ENCODE measurements around the gene DHCR24.

The DHCR24 gene

DNA sequence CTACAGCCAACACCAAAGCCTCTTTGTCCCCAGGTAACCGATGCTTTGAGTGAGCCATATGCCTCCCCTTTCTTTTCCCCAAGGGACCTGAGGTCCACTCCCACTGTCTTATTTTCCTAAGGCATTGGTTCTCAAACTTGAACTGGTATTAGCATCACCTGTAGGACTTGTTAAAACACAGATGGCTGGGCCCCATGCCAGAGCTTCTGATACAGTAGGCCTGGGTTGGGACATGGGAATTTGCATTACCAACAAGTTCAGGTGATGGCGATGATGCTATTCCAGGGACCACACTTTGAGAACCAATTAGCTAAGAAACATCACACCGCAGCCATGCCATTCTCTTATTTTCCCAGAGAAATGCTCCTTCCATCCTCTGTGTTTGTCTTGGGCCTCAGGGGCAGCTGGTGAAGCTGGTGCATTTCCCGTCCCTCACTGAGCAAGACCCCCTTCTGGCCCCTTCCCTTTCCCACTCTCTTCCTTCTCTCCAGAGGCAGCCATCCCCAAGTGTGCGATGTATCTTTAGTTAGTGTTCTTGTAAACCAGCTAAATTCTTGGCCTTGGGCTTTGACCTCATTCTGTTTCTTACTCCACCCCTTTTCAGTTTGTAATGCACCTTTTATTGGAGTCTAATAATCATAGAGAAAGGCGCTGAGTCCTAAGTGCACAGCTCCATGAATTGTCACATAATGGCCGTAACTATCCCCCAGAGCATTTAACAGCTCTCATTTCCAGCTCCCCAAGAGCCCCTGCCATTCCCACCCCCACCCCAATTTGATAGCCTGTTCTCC is 71.7 kb downstream of the DHCR24 start:
- Histone ChIP-seq H3K23ac (ENCODE audit: low read length) (no peak overlapping the region), H2AFZ (ENCODE audit: insufficient read depth, low read length, poor library complexity) (no peak overlapping the region), H3K14ac (ENCODE audit: low read length) (no peak overlapping the region), H3K4me2 (ENCODE audit: low read length) (no peak overlapping the region), H3K4ac (ENCODE audit: low read depth, low read length) (no peak overlapping the region), H3K18ac (ENCODE audit: low read length) (no peak overlapping the region), H3K4me3 (ENCODE audit: low read depth, low read length) (no peak overlapping the region), H4K12ac (ENCODE audit: low read depth, low read length) (no peak overlapping the region), H2BK5ac (ENCODE audit: low read depth, low read length, poor library complexity) (no peak overlapping the region), H2BK120ac (ENCODE audit: insufficient read depth, low read length, poor library complexity) (no peak overlapping the region), H4K91ac (ENCODE audit: low read depth, low read length) (no peak overlapping the region), H3K9ac (ENCODE audit: low read length) (no peak overlapping the region), H3K27ac (ENCODE audit: low read depth, low read length) (no peak overlapping the region), H2AK5ac (ENCODE audit: low read length) (no peak overlapping the region), H3K4me1 (ENCODE audit: control insufficient read depth in 1 of 2, insufficient read depth in 2 of 2, low read length in 2 of 2) (peaks cover 7 to 11% of the 10 kb centered on the region in 2 experiments), H2BK12ac (ENCODE audit: low read length) (no peak overlapping the region), H3K9me3 (ENCODE audit: insufficient read depth, low read depth, low read length) (no peaks in the 10 kb centered on the region), H3K79me1 (ENCODE audit: low read length) (no peaks in the 10 kb centered on the region), H4K8ac (ENCODE audit: low read depth, low read length) (no peak overlapping the region), H3K79me2 (ENCODE audit: control insufficient read depth, insufficient read depth, low read length, poor library complexity) (no peaks in the 10 kb centered on the region), H3K27me3 (ENCODE audit: insufficient read depth, low read length) (no peaks in the 10 kb centered on the region), H3K36me3 (ENCODE audit: control insufficient read depth in 1 of 2, insufficient read depth in 2 of 2, low read length in 2 of 2) (no peaks in the 10 kb centered on the region)
- no peak for DNase-seq
- WGBS (ENCODE audit: extremely low coverage, insufficient coverage, insufficient read length) = no CpG with 5 or more reads among the region's 7 CpGs

DNA sequence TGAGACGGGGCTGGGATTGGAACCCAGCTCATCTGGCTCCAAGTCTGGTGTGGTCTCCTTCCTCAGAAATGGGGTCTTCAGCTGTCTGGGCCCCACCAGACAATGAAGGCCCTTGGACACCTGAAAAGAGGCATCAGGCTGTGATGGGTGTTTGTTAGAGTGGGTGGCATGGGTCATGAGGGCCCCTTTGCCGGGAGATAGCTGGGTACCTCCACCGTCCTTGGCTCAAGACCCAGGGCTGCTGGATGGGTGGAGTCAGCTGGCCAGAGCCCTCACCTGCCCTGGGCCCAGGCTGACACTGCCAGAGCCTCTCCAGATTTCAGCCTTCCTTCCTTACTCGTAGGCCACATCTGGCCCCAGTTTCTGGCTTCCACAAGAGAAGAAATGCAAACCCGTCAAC is 72.4 kb downstream of the DHCR24 start:
- Histone ChIP-seq H4K91ac (ENCODE audit: low read depth, low read length) (no peak overlapping the region), H3K23ac (ENCODE audit: low read length) (no peak overlapping the region), H3K79me2 (ENCODE audit: control insufficient read depth, insufficient read depth, low read length, poor library complexity) (no peaks in the 10 kb centered on the region), H3K27me3 (ENCODE audit: insufficient read depth, low read length) (no peaks in the 10 kb centered on the region), H3K27ac (ENCODE audit: low read depth, low read length) (no peak overlapping the region), H3K4me3 (ENCODE audit: low read depth, low read length) (no peak overlapping the region), H2BK12ac (ENCODE audit: low read length) (no peak overlapping the region), H4K8ac (ENCODE audit: low read depth, low read length) (no peak overlapping the region), H3K14ac (ENCODE audit: low read length) (no peak overlapping the region), H3K4ac (ENCODE audit: low read depth, low read length) (no peak overlapping the region), H3K79me1 (ENCODE audit: low read length) (no peaks in the 10 kb centered on the region), H3K9ac (ENCODE audit: low read length) (no peak overlapping the region), H3K18ac (ENCODE audit: low read length) (no peak overlapping the region), H2AK5ac (ENCODE audit: low read length) (no peak overlapping the region), H3K4me1 (ENCODE audit: control insufficient read depth in 1 of 2, insufficient read depth in 2 of 2, low read length in 2 of 2) (peaks cover 7 to 11% of the 10 kb centered on the region in 2 experiments), H2AFZ (ENCODE audit: insufficient read depth, low read length, poor library complexity) (no peak overlapping the region), H4K12ac (ENCODE audit: low read depth, low read length) (no peak overlapping the region), H3K9me3 (ENCODE audit: insufficient read depth, low read depth, low read length) (no peaks in the 10 kb centered on the region), H3K36me3 (ENCODE audit: control insufficient read depth in 1 of 2, insufficient read depth in 2 of 2, low read length in 2 of 2) (no peaks in the 10 kb centered on the region), H3K4me2 (ENCODE audit: low read length) (no peak overlapping the region), H2BK5ac (ENCODE audit: low read depth, low read length, poor library complexity) (no peak overlapping the region), H2BK120ac (ENCODE audit: insufficient read depth, low read length, poor library complexity) (no peak overlapping the region)
- WGBS (ENCODE audit: extremely low coverage, insufficient coverage, insufficient read length) = no CpG with 5 or more reads among the region's 5 CpGs
- no peak for DNase-seq

DNA sequence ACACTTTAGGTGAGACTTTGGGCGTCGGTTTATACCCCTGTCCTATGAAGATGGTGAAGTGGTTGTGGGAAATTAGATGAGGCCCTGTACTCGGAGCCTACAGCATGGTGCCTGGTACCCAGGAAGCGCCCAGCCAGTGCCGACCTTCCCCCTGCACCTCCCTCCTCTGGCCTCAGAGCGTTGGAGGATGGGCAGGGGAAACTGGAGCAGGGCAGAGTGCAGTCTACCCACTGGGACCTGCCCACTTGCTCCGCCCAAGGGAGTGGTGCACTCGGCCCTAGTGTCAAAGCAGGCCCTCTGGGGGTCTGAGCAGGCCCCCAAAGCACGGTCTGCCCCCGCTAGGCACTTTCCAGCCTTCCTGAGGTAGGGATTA is 72.9 kb downstream of the DHCR24 start:
- H4K12ac ChIP-seq (ENCODE audit: low read depth, low read length) = no peak overlapping the region
- no peak overlapping the region for H4K91ac ChIP-seq (ENCODE audit: low read depth, low read length)
- no peaks in the 10 kb centered on the region for H3K36me3 ChIP-seq (ENCODE audit: control insufficient read depth in 1 of 2, insufficient read depth in 2 of 2, low read length in 2 of 2)
- no peak overlapping the region for H3K27ac ChIP-seq (ENCODE audit: low read depth, low read length)
- H3K9ac ChIP-seq (ENCODE audit: low read length) = no peak overlapping the region
- H2BK5ac ChIP-seq (ENCODE audit: low read depth, low read length, poor library complexity) = no peak overlapping the region
- H2AK5ac ChIP-seq (ENCODE audit: low read length) = no peak overlapping the region
- no peak overlapping the region for H2BK12ac ChIP-seq (ENCODE audit: low read length)
- no peaks in the 10 kb centered on the region for H3K79me2 ChIP-seq (ENCODE audit: control insufficient read depth, insufficient read depth, low read length, poor library complexity)
- no peak overlapping the region for H2BK120ac ChIP-seq (ENCODE audit: insufficient read depth, low read length, poor library complexity)
- DNase-seq = no peak
- H3K79me1 ChIP-seq (ENCODE audit: low read length) = no peaks in the 10 kb centered on the region
- no peak overlapping the region for H3K14ac ChIP-seq (ENCODE audit: low read length)
- H3K4ac ChIP-seq (ENCODE audit: low read depth, low read length) = no peak overlapping the region
- no peaks in the 10 kb centered on the region for H3K27me3 ChIP-seq (ENCODE audit: insufficient read depth, low read length)
- H3K4me3 ChIP-seq (ENCODE audit: low read depth, low read length) = no peak overlapping the region
- H3K18ac ChIP-seq (ENCODE audit: low read length) = no peak overlapping the region
- no peaks in the 10 kb centered on the region for H3K9me3 ChIP-seq (ENCODE audit: insufficient read depth, low read depth, low read length)
- H4K8ac ChIP-seq (ENCODE audit: low read depth, low read length) = no peak overlapping the region
- no CpG with 5 or more reads among the region's 10 CpGs for WGBS (ENCODE audit: extremely low coverage, insufficient coverage, insufficient read length)
- peaks cover 3 to 6% of the 10 kb centered on the region in 2 experiments for H3K4me1 ChIP-seq (ENCODE audit: control insufficient read depth in 1 of 2, insufficient read depth in 2 of 2, low read length in 2 of 2)
- no peak overlapping the region for H3K4me2 ChIP-seq (ENCODE audit: low read length)
- no peak overlapping the region for H3K23ac ChIP-seq (ENCODE audit: low read length)
- no peak overlapping the region for H2AFZ ChIP-seq (ENCODE audit: insufficient read depth, low read length, poor library complexity)

DNA sequence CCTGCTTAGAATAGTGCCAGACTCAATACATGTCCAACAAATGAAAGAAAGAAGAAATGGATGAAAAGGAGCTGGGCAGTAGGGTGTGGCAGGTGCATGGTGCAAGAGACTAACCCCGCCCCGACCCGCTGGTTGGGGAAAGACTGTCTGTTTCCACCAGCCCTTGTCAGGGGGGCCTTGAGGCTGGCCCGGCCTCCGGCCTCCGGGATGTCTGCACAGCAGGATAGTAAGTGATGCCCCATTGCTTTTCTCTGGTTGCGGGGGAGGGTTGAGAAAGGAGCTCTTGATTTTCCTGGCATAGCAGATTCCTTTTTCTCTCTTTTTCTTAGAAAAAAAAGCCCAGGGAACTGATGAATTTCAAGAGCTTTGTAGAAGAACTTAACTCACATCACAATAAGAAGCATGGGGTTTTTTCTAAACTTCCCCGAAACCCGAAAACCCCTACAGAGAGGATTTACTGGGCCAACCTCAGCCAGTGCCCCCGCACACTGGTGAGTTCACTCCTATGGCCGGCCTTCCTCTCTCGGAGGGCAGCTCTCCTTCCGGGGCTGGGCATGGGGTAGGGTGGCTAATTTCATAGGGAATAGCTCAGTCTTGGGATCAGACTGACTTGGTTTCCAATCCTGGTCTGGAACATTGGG is 73.4 kb downstream of the DHCR24 start:
- no peak overlapping the region for H3K9ac ChIP-seq (ENCODE audit: low read length)
- no peak overlapping the region for H4K12ac ChIP-seq (ENCODE audit: low read depth, low read length)
- H3K9me3 ChIP-seq (ENCODE audit: insufficient read depth, low read depth, low read length) = no peaks in the 10 kb centered on the region
- no peaks in the 10 kb centered on the region for H3K27me3 ChIP-seq (ENCODE audit: insufficient read depth, low read length)
- H3K4me3 ChIP-seq (ENCODE audit: low read depth, low read length) = no peak overlapping the region
- peaks cover 0 to 2% of the 10 kb centered on the region in 2 experiments for H3K4me1 ChIP-seq (ENCODE audit: control insufficient read depth in 1 of 2, insufficient read depth in 2 of 2, low read length in 2 of 2)
- H3K79me2 ChIP-seq (ENCODE audit: control insufficient read depth, insufficient read depth, low read length, poor library complexity) = no peaks in the 10 kb centered on the region
- no peak overlapping the region for H3K18ac ChIP-seq (ENCODE audit: low read length)
- H2AK5ac ChIP-seq (ENCODE audit: low read length) = no peak overlapping the region
- no peak overlapping the region for H2AFZ ChIP-seq (ENCODE audit: insufficient read depth, low read length, poor library complexity)
- H3K23ac ChIP-seq (ENCODE audit: low read length) = no peak overlapping the region
- no peaks in the 10 kb centered on the region for H3K36me3 ChIP-seq (ENCODE audit: control insufficient read depth in 1 of 2, insufficient read depth in 2 of 2, low read length in 2 of 2)
- DNase-seq = no peak
- no peak overlapping the region for H2BK12ac ChIP-seq (ENCODE audit: low read length)
- no peaks in the 10 kb centered on the region for H3K79me1 ChIP-seq (ENCODE audit: low read length)
- WGBS (ENCODE audit: extremely low coverage, insufficient coverage, insufficient read length) = no CpG with 5 or more reads among the region's 13 CpGs
- H2BK5ac ChIP-seq (ENCODE audit: low read depth, low read length, poor library complexity) = no peak overlapping the region
- no peak overlapping the region for H2BK120ac ChIP-seq (ENCODE audit: insufficient read depth, low read length, poor library complexity)
- no peak overlapping the region for H3K14ac ChIP-seq (ENCODE audit: low read length)
- no peak overlapping the region for H4K8ac ChIP-seq (ENCODE audit: low read depth, low read length)
- no peak overlapping the region for H3K27ac ChIP-seq (ENCODE audit: low read depth, low read length)
- no peak overlapping the region for H4K91ac ChIP-seq (ENCODE audit: low read depth, low read length)
- no peak overlapping the region for H3K4ac ChIP-seq (ENCODE audit: low read depth, low read length)
- no peak overlapping the region for H3K4me2 ChIP-seq (ENCODE audit: low read length)

Data from trophoblast cell (in vitro differentiated cells and primary cell).